Measurements from ENCODE around the gene TBC1D7.

The TBC1D7 gene

DNA sequence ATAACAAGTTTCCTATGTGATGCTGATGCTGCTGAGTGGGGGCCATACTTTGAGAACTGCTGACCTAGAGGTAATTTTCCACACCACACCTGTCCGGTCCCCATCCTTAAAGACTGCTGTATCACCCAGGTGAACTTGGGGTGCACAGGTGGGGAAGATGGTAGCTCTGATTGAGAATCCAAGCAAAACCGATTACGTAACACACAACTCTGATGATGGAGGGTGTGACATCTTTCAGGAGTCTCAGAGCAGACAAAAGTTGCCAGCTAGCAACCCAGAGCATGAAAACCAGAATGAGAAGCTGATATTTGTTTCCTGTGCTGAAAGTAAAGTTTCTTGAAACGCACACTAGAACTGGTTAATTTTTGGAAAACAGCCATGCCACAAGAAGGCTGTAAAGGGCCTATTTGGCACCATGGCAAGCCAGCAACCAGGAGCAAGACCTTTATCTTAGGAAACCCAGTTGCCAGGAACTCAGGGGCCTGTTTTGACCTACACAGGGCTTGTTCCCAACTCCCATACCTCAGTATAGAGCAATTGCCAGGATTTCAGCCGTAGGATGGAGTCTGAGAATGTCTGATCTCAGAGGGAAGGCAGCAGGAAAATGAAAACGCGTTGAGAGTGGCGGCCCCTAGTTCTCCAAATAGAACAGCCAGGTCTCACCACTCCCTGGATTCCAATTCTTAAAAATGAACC lies 21.6 kb upstream of the TBC1D7 start:
- H3K4me3 ChIP-seq (replicated peaks; ENCODE audit: low read depth, low read length), result no peak overlapping the region
- TF ChIP-seq, protein P1, sequence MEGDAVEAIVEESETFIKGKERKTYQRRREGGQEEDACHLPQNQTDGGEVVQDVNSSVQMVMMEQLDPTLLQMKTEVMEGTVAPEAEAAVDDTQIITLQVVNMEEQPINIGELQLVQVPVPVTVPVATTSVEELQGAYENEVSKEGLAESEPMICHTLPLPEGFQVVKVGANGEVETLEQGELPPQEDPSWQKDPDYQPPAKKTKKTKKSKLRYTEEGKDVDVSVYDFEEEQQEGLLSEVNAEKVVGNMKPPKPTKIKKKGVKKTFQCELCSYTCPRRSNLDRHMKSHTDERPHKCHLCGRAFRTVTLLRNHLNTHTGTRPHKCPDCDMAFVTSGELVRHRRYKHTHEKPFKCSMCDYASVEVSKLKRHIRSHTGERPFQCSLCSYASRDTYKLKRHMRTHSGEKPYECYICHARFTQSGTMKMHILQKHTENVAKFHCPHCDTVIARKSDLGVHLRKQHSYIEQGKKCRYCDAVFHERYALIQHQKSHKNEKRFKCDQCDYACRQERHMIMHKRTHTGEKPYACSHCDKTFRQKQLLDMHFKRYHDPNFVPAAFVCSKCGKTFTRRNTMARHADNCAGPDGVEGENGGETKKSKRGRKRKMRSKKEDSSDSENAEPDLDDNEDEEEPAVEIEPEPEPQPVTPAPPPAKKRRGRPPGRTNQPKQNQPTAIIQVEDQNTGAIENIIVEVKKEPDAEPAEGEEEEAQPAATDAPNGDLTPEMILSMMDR (IDR thresholded peaks at IDR 0.05; ENCODE audit: low read length, missing control alignments), result no peak
- no peak for DNase-seq (ENCODE audit: low read depth)

DNA sequence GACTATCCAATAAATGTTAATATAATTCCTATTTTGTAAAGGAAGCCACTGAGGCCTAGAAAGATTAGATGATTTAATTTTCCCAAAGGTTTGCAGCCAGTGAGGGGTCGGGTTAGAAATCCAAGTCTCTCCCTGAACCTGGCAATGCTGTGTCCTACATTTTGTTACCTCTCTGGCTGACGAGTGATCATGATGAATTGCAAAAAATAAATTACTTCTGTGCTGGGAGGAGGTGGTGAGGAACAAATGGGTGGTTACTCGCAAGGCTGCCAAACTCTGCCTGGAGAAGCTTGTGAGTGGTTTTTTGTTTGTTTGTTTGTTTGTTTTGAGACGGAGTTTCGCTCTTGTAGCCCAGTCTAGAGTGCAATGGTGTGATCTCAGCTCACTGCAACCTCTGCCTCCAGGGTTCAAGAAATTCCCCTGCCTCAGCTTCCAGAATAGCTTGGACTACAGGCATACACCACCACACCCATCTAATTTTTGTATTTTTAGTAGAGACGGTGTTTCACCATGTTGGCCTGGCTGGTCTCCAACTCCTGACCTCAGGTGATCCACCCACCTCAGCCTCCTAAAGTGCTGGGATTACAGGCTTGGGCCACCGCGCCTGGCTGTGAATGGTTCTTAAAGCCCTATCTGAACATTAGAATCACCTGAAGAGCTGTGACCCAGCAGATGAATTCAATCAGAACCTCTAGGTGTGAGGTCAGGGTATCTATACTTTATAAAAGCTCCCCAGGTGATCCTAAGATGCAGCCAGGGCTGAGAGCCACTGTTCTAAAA lies 20.2 kb upstream of the TBC1D7 start:
- DNase-seq (ENCODE audit: low read depth), result no peak
- no peak overlapping the region for H3K4me3 ChIP-seq (replicated peaks; ENCODE audit: low read depth, low read length)
- TF ChIP-seq, protein P1 (IDR thresholded peaks at IDR 0.05; ENCODE audit: low read length, missing control alignments), result no peak

DNA sequence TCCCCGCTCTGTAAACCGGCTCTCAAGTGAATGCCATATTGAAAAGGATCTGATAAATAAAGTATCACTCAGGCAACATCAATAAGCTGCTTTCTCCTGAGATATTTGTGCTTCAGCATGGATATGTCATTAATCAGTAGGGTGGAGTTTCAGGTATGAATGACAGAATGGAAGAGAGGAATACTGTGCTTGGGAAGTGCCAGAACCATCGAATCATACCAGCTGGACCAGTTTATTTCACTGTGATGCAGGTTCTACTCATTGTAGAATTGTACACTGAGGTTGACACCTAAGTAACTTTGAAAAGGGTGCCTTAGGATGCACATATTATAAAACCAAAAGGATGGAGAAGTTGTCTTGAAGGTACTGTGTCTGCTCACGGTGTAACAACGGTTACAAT lies 17.9 kb upstream of the TBC1D7 start:
- H3K4me3 ChIP-seq (replicated peaks; ENCODE audit: low read depth, low read length), result no peak overlapping the region
- no peak for DNase-seq (ENCODE audit: low read depth)
- TF ChIP-seq, protein P1 (IDR thresholded peaks at IDR 0.05; ENCODE audit: low read length, missing control alignments), result no peak

DNA sequence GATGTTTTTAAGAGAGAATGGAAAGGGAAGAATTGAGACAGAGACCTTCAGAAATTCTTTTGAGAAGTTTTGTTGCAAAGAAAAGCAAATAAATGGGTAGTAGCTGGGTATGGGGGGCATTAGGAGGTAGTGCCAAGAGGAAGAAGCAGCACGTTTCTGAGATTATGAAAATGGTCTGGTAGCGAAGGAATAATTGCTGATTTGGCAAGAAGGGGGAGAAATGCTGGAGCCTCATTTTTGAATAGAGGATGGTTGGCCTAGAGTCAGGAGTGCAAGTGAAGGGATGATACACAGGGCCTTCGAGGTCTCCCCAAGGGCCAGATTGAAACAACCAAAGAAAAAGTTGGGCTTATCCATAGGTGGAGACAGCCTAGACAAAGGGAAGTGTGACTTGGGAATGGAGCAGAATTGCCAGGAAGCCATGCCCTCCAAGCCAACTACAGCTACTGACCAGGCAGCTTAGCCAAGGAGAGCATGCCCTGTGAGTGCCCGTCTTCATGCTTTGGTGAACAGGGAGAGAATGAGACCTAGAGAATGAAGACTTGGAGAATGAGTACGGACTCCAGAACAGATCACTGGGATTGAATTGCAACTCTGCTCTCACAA lies 14.2 kb upstream of the TBC1D7 start:
- H3K4me3 ChIP-seq (replicated peaks; ENCODE audit: low read depth, low read length), result no peak overlapping the region
- TF ChIP-seq, protein P1 (IDR thresholded peaks at IDR 0.05; ENCODE audit: low read length, missing control alignments), result no peak
- no peak for DNase-seq (ENCODE audit: low read depth)

DNA sequence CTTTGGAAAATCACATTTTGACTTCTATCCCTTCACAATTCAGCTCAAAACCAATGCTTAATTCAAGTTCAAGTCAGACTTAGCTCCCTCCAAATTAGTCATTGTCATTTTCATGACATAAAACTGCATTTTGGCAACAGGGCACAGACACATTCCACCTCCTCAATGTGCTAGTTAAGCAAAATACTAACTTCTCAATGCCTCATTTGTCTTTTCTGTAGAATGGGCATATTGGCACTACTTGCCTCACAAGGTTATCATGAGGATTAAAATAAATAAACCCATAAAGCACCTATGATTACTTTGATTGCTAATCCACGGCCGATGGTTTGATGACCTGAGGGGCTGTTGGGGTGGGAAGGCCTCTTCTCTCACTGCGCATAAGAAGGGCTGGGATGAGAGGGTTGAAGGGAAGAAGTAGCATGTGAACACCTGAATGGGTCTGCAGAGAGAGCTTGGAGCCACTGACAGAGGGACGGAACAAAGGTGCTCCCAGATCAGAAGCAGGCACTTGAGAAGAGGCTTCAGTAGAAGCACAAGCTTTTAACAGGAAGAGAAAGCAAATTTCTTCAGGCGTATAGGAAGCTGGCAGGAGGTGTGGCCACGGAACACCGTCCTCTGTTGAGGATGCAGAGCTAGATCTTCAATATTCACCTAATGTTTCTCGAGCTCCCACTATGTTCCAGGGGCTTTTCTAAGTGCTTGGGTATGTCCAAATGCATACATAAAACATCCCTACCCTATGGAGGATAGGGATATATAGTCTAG lies 11.7 kb upstream of the TBC1D7 start:
- TF ChIP-seq, protein P1 (IDR thresholded peaks at IDR 0.05; ENCODE audit: low read length, missing control alignments), result no peak
- no peak for DNase-seq (ENCODE audit: low read depth)
- no peak overlapping the region for H3K4me3 ChIP-seq (replicated peaks; ENCODE audit: low read depth, low read length)

DNA sequence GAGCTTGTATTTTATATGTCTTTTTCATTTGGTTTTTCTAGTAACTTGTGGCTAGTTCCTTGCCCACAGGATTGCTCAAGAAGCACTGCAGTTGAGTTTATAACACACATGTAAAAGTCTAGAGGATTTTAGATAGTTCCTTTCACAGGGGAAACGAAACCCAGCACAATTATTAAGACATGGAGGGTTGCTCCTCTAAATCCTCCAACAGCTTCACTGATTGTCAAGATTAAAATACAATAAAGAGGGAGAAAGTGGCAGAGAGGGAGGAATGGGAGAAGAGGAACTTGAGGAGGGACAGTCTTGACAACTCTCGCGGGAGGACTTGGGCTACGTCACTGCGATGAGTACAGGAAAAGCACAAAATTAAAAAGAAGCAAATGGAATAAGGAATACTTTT lies 9.7 kb upstream of the TBC1D7 start:
- TF ChIP-seq, protein P1 (IDR thresholded peaks at IDR 0.05; ENCODE audit: low read length, missing control alignments), result no peak
- no peak overlapping the region for H3K4me3 ChIP-seq (replicated peaks; ENCODE audit: low read depth, low read length)
- DNase-seq (ENCODE audit: low read depth), result no peak

Measured in fibroblast of pulmonary artery (primary cell).